HG03108 (cell line): ENCODE results near the gene AATK.

Source experiments
- ATAC-seq: cut with Tn5 transposase; IDR thresholded peaks from one replicate; pipeline ENCODE4 v1.9.1; 2021; ENCODE audit warnings: moderate library complexity; ENCODE audit not compliant: unreplicated experiment

Gene AATK

DNA sequence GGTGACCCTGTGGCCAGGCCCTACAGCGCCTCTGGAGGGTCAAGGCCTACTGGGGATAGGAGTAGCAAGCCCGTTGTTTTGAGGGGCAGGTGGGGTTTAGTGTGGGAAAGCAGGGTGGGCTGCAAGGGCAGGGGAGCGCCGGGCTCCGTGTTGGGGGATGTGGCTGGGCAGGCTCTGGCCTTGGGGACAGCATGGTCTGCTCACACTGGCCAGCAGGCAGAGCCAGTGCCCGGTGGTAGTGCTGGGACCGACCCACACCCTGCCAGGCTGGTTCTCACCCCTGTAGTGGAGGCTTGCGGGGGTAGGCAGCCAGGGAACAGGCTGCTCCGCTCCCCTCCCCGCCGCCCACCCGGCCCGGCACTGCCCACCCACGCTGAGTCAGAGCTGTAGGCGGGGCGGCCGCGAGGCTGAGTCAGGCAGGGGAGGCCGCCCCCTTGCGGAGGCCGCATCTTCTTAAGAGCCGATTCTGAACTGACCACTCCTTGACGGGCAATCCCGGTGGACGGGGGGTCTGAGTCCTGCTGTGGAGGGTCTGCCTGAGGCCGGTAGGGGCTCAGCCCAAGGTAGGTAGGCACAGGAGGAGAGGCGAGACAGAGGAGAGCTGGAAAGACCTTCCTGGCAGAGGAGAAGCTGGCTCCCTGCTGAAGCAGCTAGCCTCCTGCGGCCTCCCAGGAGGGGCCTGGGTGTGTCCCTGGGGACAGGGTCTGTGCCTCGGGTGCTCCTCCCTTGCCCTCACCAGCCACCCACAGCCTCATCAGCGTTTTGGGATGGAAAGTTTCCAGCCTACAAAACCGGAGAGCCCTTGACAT lies 68.7 kb downstream of the AATK start:
- ATAC-seq: no peak

DNA sequence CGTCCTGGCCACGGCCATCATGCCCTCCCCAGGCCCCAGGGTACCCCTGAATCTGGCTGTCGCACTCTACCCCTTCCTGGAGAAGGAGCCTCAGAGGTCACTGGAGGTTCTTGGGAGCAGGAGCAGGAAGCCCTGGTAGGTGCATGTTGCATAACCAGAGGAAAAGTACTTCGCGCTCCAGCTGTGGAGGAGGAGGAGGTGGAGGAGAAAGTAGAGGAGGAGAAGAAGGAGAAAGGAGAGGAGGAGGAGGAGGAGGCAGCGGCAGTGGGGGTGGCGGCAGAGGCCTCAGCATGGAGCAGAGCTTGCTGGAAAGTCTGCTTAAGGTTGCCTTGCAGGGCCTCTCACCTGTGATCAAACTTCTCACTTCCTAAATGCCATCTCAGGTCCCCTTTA lies 69.3 kb downstream of the AATK start:
- ATAC-seq: no peak

DNA sequence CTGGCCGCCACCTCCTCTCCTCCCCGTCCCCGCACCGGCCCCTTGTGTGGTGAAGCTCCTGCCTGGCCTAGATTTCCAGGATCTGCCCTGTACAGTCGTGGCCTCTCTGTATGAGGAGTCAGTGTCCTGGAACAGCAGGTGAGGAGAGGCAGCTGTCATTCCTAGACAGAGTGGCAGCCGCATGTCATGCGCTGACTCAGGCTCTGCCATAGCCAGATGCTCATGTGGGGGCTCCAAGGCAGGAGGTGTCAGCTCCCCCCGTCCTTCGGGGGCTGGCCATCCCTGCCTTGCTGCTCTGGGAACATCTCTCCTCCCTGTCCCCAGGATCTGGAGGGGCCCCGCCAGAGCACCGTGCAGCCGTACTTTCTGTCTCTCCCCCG lies 70.6 kb downstream of the AATK start:
- ATAC-seq: no peak

DNA sequence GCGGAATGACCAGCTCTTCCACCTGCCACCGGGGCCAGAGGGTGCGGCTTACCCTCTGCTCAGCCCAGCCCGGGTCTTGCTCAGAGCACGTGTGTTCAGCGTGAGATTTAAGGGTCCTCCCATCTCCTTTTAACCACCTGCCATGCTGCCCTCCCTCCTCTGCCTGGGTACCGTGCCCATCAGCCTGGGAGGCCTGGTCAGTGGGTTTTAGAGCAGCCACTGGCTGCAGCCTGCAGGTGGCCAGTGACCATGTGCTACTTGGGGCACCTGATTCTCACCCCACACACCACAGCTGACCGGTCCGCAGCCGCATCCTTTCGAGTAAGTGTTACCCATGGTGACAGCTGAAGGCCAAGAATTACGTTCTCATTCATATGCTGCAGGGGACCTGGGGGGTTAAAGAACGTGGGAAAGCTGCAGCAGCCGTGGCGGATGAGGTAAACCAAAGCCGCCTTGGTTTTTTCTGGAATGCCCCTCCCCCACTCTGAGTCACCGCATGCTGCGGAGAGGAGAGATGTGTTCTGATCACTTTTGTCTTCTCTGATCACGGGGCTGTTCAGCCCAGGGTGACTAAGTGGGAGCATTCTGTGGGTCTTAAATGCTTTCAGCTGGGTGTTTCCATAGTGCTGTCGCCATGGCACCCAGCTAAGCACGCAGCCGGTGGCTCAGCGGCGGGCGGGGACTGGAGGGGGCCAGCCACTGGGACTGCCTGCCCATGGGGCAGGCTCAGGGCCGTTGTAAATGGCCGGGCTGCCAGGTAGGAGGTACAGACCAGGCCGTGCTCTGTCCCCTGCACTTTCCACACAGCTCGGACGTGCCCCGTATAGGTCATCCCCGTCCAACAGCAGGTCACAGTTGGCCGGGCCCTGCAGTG lies 71.3 kb downstream of the AATK start:
- no peak for ATAC-seq

DNA sequence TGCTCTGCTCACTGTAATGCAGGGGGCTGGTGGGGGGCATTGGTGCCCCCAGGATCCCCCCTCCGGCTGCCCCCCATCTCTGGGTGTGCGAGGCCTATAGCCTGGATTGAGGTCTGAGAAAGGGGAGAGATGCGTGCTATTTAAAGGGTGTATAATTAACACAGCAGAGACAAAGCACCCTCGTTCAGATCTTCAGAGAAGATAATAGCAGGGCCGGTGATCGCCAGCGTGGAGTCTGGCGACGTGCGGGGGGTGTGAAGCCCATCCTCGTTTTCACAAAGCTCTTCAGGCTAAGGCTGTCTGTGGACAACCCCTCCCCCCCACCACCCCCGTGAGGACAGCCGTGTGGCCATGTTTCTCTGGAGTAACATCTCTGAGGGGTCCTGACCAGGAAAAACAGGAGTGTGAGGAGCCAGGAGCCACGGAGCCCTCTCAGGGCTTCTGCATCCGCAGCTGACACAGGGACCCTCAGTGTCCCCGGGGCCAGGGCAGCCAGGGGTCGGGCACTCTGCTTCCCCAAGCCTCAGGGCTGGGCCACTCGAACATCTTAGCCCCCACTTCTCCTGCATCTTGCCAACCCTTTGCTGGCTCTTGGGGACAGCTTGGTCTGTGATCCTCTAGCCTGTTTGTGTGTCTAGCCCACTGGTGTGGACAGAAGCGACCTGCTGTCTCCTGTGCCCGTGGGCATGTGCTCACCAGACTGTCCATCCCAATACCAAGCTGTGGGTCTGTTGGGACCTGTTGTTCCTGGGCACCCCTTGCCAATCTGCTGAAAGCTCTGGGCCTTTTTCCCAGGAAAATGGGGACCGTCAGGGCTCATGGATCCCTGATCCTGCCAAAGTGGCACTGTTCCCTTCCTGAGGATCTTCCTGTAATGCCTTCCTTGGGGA lies 72.2 kb downstream of the AATK start:
- no peak for ATAC-seq

DNA sequence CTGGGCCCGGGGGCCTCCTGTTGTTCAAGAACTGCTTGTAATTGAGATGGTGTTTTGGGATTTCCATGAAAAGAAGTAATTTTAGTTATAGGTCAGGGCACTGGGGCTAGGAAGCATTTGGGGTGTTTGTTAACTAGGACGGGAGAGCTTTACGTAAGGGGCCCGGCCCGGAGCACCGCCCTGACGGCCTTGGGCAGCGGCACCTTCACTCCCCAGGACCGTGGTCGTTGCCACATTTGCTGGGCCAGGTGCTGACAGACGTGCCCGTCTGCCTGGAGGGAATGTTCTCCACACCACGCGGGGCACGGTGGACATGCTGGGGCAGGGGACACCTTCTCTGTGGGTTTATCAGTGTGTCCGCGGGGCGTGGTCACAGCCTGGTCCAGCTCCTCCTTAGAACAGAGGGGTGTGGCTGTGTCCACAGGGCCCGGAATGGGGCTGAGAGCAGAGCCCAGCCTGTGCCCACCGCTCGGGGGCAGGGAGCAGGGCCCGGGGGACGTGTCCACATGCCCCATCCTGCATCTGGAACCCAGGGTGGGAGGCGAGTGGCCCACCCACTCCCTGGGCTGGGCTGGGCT lies 73.4 kb downstream of the AATK start:
- no peak for ATAC-seq

DNA sequence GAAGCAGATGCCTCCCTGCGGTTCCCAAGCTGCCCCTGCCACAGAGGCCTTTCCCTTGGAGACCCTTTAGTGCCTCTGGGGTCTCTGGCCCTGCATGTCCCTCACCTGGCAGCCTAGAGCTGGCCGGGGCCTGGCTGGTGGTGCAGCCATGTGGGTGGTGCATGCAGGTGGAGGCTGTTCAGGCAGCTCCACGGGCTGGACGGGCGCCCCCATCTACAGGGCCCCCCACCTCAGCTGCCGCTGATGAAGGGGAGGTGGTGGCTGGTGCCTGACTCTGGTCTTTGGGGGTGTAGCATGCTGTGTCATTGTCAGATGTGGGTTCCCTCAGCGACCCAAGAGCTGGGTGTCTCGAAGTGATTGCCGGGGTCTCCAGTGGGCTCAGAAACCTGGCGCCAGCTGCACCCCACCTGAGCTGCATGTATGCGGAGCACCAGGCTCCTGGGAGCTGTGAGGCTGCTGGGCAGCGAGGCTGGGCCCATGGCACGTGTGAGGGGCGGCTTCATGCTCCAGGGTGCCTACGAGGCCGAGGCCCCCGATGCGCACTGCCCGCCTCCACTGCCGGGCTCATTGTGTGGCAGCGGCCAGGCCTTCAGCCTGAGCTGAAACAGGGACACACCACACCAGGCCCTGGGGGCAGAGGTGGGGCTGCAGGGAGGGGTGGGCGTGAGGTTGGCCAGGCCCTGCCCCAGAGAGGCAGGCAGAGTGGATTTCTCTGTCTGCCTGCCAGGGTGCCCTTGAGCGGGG lies 74.1 kb downstream of the AATK start:
- no peak for ATAC-seq

DNA sequence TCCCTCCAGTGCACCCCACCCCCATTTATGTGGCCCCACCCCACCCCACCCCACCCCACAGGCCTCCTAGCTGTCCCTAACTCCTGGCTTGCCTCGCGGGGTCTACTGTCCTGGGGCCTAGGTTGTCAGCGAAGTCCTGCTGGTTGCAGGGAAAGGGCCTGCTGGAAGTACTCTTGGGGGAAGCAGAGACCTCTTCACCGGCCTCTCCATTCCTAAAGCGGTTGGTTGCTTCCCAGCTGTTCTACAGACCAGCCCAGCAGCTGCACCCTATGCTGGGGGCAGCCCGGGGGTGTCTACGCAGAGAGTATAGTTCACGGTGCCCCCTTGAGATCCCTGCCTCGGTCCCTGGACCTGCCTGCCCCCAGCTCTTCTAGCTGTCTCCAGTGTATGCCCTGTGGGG lies 74.9 kb downstream of the AATK start:
- no peak for ATAC-seq

DNA sequence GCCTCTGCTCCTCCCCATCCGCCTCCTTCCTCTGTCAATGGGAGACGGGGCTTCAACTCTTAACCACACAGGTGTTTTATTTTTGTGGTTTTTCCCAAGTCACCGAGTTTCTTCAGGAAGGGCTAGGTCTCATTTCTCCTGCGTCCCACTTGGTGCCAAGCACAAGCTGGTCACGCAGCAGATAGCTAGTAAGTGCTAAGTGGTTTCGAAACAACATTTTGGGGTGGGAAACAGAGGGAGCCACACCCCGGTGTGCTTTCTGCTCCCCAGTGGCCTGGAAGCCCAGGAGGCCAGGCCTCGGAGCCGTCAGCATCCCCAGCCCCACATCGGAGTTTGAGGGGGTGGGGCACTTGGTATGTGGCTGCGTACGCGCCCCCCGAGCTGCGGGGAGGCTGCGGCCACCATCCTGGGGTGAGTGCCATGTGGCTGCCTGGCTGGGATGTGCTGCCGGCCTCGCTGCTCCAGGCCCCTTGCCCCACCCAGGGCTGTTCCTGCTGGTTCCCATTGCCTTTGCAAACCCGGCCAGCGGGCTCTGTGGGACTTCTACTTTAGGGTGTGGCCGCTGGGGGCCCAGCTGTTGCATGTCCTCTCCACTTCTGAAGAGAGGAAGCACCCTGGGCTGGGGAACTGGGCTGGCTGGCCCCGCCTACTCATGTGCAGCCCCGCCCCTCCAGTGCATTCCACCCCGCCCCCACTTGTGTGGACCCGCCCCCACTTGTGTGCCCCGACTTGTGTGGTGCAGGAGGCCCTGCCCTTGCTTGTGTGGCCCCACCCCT lies 75.5 kb downstream of the AATK start:
- no peak for ATAC-seq

DNA sequence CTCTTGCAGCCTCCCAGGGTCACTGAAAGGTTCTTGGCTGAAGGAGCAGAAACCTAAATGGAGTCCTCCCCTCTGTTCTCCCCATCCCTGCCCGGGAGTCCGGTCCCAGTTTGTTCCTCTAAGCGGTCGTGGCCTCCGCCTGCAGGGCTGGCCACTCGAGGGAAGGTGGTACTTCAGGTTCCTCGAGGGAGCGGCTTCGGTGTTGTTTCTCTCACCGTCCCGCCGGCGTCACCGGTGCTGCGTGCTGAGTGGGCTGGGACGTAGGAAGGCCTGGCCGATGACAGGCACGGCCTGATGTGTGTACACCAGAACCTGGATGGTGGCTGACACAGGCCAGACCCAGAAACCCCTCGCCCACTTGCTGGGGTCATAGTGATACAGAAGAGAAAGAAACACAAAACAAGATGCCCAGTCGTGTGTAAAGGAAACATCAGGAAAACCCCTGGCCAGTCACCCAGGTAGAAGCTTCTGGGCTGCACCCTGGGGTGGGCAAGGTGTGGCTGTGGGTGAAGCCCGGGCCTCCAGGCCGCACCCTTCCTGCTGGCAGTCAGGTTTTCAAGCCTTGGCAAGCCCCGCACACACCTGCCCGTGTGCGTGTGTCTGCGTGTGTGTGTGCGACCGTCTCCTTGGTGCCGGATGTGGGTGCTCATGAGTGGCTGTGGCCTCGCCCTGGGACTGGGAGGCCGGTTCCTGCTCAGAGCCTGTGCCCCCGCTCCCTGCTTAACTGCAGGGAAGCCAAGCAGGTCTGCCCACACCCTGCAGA lies 79.1 kb downstream of the AATK start:
- ATAC-seq: no peak

DNA sequence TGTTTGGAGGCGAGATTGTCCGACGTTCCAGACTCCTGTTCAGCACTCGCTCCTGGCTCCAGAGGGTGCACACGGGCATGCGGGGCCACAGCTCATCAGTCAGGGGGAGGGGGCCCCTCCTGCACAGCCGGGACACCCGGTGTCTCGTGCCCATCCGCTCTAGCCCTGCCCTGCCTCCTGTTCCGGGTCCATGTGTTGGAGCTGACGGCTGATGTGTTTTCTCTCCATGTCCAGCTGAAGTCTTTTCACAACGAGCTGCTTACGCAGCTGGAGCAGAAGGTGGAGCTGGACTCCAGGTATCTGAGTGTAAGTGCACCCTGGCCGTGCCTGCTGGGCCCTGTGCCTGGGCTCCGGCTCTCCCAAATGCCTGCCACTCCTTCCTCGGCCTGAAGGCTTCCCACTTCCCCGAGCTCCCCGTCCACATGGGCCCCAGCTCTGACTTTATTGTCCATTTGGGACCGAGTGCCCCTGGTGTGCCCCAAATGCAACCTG lies 80.6 kb downstream of the AATK start:
- no peak for ATAC-seq

DNA sequence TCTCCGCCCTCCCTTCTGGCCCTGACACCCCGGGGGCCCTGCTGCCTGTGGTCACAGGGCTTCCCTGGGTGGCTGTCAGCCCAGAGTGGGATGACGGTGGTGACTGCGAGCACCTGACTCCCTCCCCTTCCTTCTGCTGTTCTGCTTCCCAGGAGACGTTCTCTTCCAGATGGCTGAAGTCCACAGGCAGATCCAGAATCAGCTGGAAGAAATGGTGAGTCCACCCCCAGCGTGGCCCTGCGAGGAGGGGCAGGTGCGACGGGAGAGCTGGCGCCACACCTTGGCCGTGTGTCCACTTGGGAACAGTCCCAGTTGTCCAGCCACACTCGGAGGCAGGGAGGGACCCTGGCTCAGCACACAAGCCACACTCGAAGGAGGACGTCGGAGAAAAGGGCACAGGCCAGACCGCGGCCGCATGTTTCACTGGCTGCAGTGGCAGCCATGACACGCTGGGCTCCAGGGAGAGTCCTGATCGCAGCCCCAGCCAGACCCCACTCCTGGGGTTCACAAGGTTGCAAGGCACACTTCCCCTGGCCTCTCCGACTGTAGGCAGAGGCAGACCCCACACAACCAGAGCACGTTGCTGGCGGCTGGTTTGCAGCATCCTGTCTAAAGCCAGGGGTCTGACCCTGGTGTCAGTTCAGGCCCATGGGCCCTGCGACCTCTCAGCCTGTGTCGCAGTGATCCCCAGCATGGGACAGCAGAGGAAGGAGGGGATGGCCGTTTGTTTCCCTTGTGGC lies 81.2 kb downstream of the AATK start:
- ATAC-seq: no peak

DNA sequence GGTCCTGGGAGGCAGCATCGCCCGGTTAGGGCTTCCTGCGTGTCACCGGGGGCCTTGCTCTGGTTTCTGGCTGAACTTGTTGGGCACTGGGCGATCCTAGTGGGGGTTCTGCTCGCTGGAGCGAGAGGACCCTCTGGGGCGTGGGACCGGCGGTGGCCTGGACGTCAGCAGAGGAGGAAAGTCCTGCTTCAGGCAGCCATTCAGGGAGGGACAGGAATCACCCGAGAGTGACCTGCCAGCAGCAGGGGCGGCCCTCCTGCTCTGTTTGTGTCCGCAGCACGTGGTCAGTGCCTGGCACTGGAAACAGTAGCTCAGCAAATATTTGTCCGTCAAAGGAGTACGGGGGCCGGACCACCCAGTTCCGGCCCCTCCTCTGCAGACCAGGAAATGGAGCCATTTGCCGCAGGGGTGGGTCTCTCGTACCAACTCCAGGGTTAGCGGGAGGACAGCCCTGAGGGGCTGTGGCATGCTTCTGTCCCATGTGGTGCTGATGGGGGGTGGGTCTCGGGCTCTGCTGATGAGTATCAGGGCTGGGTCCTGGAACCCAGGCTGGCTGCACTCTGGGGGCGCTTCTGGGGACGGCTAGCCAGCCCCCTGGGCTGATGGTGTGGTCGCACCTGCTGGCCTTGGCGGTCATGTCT lies 82.8 kb downstream of the AATK start:
- ATAC-seq: no peak

DNA sequence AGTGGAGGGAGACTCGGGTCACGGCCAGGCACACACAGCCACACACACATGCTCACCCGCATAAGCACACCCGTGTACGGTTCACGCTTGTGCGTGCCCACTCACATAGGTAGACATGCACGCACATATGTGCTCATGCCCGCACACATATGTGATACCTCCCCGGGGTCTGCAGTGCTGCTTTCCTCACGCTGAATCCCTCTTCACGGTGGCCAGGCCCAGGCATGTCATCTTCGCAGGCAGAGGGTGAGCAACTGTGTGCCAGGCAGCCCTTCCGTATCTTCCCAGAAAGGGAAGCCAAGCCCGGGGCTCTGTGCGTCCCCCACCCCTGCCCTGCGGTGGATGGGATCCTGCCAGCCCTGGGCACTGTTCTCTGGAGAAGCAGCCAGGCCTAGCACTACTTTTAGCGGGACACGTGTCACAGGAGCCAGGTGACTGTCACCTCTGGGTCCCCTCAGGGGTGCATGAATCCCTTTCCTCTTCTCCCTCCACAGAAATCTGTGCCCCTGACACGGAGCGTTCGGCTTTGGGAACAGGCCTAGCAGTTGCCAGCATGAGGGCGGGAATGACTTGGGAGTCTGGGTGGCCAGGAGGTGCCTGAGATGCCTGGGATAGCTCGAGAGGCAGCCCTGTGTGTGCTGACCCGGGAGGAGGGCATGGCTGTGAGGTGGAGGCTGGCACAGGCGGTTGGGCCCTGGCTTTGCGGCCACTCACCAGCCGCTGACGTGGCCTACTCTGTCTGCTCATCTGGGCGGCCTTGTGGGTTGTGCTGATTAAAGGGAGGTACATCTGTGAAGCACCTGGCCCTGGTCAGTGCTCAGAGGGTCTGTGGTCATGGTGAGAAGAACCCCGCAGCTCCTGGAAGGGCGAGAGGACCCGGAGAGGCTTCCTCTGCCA lies 83.6 kb downstream of the AATK start:
- ATAC-seq: no peak

DNA sequence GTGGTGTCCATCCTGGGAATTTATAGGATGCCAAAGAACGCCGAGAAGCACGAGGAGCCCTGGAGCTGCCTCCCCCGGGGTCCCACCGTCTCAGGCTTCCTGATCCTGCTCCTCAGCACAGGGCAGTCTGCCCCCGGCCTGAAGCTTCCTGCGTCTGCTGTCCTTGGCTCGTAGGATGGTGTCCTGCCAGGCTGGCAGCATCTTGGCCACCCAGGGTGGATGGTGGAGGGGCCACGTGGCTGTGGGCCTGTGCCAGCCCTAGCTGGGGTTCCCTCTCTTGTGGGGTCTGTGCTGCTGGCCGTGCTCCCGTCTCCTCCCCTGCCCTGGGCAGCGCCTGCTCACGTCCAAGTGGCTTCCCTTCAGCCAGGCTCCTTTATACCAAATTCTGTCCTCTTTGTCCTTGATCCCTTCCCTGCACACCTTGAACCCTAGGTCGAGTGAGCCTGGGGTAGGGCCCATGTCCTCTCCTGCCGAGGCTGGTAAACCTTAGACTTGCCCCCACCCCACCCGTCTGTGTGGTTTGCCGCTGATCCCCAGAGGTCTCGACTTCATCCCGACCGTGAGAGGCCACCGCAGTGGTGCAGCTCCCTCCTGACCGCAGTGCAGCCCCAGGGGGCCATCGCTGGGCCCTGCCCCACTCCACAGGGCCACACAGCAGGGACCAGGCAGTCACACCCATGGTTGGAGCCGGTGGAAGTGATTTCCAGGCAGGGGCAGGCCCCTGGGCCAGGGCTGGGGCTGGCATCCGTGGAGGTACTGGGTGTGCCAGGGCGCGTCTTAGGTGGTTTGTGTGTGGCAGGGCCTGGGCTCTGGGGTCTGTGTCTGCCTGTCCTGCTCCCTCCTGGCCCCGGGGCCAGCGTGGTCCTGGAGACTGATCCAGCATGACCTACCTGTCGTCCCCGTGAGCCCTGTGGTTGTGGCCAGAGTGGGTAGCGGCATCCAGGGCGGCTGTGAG lies 84.5 kb downstream of the AATK start:
- ATAC-seq: no peak
